ENCODE data around the gene TOB1. TPM values are rescaled to one million over a fixed set of nuclear protein-coding genes. Genes with fewer than 3 reads are reported as not detected.
"Not testable (repeated sequence)": the region's sequence is repeated elsewhere in the genome, so short reads cannot be mapped to it uniquely, and the experiment has no call there.

Gene TOB1
- total and polyA plus RNA-seq, 2 experiments from 2014 or later = 29.9 to 35.4 TPM

DNA sequence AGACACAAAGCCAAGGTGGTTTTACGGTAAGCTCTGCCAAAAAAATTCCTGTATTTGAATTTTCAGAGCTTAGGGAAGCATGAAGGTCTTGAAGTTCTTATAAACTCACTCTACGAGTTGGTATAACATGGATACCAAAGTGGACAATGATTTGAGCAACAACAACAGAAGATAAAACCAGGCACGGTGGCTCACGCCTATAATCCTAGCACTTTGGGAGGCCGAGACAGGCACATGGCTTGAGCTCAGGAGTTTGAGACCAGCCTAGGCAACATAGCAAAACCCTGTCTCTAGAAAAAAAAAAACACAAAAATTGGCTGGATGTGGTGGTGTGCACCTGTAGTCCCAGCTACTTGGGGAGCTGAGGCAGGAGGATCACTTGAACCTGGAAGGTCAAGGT is 12.9 kb upstream of the TOB1 start:
- no peak for DNase-seq (ENCODE audit: low read depth in 1 of 2, low spot score in 1 of 2)

DNA sequence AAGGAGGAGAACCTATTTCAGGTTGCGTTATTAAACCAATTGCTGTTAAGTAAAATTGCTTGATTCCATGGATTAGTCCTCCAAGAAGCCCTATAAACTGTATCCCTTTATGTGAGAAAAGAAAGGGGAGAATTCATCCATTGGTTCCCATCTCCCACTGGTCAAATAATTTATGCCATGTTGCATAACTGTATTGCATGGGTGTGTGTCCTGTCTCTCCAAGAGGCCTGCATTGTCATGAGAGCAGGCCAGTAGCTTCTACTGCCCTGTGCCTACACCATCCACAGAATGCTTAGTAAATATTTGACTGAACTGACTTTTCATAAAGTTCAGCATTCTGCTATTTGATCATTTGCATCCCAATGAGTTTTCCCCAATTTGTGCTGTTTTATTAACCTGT is 11.7 kb upstream of the TOB1 start:
- no peaks in the 10 kb centered on the region for H3K27me3 ChIP-seq
- H3K27ac ChIP-seq = no peak overlapping the region
- no peaks in the 10 kb centered on the region for H3K36me3 ChIP-seq
- no peaks in the 10 kb centered on the region for H3K4me1 ChIP-seq (ENCODE audit: low read depth)
- no peak for DNase-seq (ENCODE audit: low read depth in 1 of 2, low spot score in 1 of 2)
- H3K4me3 ChIP-seq = no peak overlapping the region
- TF ChIP-seq, protein P1, sequence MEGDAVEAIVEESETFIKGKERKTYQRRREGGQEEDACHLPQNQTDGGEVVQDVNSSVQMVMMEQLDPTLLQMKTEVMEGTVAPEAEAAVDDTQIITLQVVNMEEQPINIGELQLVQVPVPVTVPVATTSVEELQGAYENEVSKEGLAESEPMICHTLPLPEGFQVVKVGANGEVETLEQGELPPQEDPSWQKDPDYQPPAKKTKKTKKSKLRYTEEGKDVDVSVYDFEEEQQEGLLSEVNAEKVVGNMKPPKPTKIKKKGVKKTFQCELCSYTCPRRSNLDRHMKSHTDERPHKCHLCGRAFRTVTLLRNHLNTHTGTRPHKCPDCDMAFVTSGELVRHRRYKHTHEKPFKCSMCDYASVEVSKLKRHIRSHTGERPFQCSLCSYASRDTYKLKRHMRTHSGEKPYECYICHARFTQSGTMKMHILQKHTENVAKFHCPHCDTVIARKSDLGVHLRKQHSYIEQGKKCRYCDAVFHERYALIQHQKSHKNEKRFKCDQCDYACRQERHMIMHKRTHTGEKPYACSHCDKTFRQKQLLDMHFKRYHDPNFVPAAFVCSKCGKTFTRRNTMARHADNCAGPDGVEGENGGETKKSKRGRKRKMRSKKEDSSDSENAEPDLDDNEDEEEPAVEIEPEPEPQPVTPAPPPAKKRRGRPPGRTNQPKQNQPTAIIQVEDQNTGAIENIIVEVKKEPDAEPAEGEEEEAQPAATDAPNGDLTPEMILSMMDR (IDR thresholded peaks at IDR 0.05; ENCODE audit: low read depth, low read length) = no peak
- no peaks in the 10 kb centered on the region for H3K9me3 ChIP-seq (ENCODE audit: low read depth)

More for the DNA sequence above, 12.9 kb upstream of the TOB1 start:
- peaks cover 5% of the 10 kb centered on the region for H3K4me1 ChIP-seq (ENCODE audit: low read depth)
- no peak overlapping the region for H3K27ac ChIP-seq
- no peaks in the 10 kb centered on the region for H3K9me3 ChIP-seq (ENCODE audit: low read depth)
- TF ChIP-seq, protein P1 (IDR thresholded peaks at IDR 0.05; ENCODE audit: low read depth, low read length) = no peak
- H3K4me3 ChIP-seq = no peak overlapping the region
- H3K27me3 ChIP-seq = no peaks in the 10 kb centered on the region
- no peaks in the 10 kb centered on the region for H3K36me3 ChIP-seq

DNA sequence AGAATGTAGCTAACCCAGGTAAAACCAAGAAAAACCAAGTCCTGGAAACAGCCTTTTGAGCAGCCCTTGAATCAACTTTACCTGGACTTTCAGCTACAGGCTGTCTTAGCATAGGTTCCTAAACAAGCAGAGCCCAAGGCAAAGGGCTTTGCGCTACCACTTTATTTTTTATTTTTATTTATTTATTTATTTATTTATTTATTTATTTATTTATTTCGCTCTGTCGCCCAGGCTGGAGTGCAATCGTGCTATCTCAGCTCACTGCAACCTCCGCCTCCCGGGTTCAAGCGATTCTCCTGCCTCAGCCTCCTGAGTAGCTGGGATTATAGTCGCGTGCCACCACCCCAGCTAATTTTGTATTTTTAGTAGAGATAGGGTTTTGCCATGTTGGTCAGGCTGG is 10.9 kb upstream of the TOB1 start:
- not testable (repeated sequence) for H3K27ac ChIP-seq; DNase-seq (ENCODE audit: low read depth in 1 of 2, low spot score in 1 of 2); H3K4me1 ChIP-seq (ENCODE audit: low read depth); H3K27me3 ChIP-seq; H3K36me3 ChIP-seq; H3K9me3 ChIP-seq (ENCODE audit: low read depth); H3K4me3 ChIP-seq

DNA sequence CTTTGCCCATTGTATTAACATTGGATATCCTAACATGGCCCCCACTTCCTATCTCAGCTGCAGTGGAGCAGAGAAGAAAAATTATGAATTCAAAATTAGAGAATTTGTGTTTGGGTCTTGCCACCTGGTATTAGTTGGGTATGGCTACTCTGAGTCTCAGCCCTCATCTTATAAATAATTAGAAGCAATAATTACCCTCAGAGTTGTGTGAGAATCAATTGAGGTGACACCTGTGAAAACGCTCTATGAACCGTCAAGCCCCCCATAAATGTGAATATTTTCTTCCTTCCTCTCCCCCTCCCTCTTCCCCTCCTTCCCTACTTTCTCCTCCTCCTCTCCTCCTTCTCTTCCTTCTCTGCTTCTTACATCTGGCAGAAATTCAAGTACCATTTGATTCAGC is 8.9 kb upstream of the TOB1 start:
- DNase-seq (ENCODE audit: low read depth in 1 of 2, low spot score in 1 of 2) = no peak
- Histone ChIP-seq H3K4me1 (ENCODE audit: low read depth) (peaks cover 6% of the 10 kb centered on the region), H3K36me3 (no peaks in the 10 kb centered on the region), H3K4me3 (no peak overlapping the region), H3K27me3 (no peaks in the 10 kb centered on the region), H3K9me3 (ENCODE audit: low read depth) (no peaks in the 10 kb centered on the region), H3K27ac (no peak overlapping the region)
- TF ChIP-seq, protein P1 (IDR thresholded peaks at IDR 0.05; ENCODE audit: low read depth, low read length) = no peak

DNA sequence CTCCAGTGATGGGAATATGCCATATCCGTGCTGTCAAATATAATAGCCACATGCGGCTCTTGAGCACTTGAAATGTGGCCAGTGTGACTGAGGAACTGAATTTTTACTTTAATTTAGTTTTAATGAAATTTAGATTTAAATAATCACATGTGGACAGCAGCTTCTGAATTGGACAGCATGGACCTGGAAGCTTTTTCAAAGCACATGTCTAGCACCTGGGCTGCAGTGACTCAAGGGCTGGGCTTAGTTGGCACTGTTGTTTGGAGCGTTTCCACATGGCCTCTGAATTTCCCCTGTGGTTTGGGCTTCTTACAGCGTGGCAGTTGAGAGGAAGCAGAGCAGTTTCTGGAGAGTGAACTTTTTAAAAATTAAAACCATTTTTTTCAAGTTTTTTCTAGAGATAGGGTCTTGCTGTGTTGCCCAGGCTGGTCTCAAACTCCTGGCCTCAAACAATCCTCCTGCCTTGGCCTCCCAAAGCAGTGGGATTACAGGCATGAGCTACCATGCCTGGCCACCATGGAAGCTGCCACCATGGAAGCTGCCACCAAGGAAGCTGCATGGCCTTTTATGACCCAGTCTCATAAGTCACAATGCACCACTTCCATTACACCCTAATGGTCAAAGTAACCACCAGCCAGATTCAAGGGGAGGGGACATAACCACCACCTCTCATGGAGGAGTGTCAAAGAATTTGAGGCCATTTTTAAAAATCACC is 6.7 kb upstream of the TOB1 start:
- TF ChIP-seq, protein P1 (IDR thresholded peaks at IDR 0.05; ENCODE audit: low read depth, low read length) = no peak
- Histone ChIP-seq H3K27ac (no peak overlapping the region), H3K27me3 (no peaks in the 10 kb centered on the region), H3K4me3 (no peak overlapping the region), H3K4me1 (ENCODE audit: low read depth) (peaks cover 11% of the 10 kb centered on the region), H3K36me3 (no peaks in the 10 kb centered on the region), H3K9me3 (ENCODE audit: low read depth) (no peaks in the 10 kb centered on the region)
- DNase-seq (ENCODE audit: low read depth in 1 of 2, low spot score in 1 of 2) = peak in 1 of 2 donors; percentile 71

DNA sequence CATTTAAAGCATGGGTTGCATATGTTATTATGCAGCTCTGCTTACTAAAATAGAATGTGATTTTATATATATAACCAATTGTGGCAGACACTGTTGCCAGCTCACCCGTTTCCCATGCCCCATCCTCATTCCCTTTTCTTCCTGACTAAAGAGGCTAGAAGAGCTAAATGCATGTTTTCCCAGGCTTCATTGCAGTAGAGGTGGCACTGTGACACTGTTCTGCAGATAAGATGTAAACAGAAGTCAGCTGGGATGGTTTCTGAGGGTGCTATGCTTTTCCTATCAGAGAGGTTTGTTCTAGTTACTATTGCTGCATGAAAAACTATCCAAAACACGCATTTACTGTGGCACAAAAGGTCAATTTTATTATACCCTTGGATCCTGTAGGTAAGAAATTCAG is 5.7 kb upstream of the TOB1 start:
- H3K4me3 ChIP-seq = no peak overlapping the region
- H3K36me3 ChIP-seq = no peaks in the 10 kb centered on the region
- TF ChIP-seq, protein P1 (IDR thresholded peaks at IDR 0.05; ENCODE audit: low read depth, low read length) = no peak
- H3K9me3 ChIP-seq (ENCODE audit: low read depth) = no peaks in the 10 kb centered on the region
- H3K27me3 ChIP-seq = no peaks in the 10 kb centered on the region
- DNase-seq (ENCODE audit: low read depth in 1 of 2, low spot score in 1 of 2) = no peak
- H3K4me1 ChIP-seq (ENCODE audit: low read depth) = peaks cover 11% of the 10 kb centered on the region
- H3K27ac ChIP-seq = no peak overlapping the region
